OCI-M1 (cell line): Measurements from ENCODE around the gene KIF21A.

ENCODE experiments used
- DNase-seq: peaks from one replicate; lab custom pipeline; 2025; lab: John Stamatoyannopoulos, UW

Gene KIF21A

DNA sequence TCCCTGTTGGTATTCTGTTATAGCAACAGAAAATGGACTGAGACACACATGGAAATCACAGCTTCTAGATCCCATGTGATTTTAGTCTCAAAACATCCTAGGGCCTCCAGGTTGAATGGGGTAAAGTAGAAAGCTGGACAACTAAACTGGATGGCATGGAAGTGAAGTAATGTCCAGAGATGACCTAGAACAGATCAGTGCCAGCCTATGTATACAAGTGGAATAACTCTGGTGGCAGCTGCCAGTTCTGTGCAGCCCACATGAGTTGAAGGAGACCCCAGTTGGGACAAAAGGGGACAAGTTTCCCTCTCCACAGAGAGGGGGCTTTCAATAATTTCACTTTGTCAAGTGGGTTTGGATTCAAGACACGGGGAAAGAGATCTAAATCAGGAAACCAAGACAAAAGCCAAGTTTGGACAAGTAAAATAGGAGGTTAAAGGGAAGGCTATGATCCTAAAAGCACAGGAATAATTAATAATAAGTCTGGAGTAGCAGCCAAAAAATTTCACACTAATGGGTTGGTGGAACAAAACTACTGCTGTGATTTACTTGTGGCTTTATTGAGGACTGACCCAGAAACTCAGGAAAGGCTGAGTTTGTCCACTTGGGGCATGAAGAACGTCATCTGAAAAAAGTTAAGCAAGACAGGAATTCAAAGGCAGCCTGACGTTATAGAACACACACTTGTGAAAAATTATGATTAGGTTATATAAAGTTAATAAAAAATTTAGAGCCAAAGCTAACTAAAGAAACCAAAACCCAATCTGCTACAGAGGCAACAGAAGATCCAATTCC is 11.7 kb downstream of the KIF21A start:
- no peak for DNase-seq

DNA sequence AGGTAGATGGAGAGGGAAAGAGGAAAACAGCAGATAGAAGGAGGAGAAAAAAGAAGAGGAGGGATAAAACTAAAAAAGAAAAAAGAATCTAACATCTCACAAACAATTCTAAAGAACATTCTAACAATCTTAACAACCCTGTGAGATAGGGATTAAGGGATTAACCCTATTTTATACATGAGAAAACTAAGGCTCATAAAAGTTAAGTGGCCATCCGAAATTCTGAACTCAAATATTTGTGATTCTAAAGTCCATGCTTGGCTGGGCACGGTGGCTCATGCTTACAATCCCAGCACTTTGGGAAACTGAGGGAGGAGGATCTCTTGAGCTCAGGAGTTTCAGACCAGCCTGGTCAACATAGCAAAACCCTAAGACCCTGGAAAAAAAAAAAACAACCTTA is 13.1 kb downstream of the KIF21A start:
- no peak for DNase-seq

- no peak for DNase-seq
Observed at GRCh38 chr12:39427360-39427808, 15.5 kb downstream of the KIF21A start.

GRCh38 chr12:39426636-39427240 is 16.2 kb downstream of the KIF21A start:
- no peak for DNase-seq

DNA sequence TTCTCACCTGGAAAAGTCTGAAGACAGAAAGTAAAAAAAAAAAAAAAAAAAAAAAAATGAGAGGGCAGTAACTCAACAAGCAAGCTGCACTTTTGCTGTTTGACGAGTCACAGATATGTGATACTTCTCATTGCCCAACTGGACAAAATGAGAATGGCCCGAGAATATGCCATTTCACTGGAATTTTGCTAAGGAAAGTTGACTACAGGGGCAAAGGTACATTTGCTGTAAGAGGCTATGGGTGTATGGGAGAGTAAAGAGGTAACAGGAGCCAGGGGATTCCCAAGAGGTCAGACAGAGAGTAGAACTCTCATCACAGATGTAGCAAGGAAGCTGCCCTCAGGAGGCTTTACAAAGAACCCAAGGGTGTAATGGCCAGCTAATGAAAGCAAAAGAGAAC is 22.9 kb downstream of the KIF21A start:
- DNase-seq, result no peak

GRCh38 chr12:39419471-39419870 is 23.4 kb downstream of the KIF21A start:
- no peak for DNase-seq

- no peak for DNase-seq
Observed at GRCh38 chr12:39417916-39418315, 25.0 kb downstream of the KIF21A start.

- DNase-seq, result no peak
Observed at GRCh38 chr12:39413836-39414771, 28.8 kb downstream of the KIF21A start.

DNA sequence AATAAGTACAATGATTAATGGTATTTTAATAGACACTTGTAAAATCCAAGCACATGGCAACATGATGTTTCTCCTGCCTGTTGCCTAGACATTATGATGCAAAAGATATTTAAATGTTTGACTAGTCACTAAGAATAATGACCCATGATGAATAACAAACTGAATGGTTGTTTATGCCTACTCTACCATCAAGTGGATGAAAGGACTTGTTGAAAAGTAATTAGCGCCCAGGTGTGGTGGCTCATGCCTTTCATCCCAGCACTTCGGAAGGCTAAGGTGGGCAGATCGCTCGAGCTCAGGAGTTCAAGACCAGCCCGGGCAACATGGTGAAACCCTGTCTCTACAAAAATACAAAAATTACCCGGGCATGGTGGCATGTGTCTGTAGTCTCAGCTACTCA is 30.7 kb downstream of the KIF21A start:
- DNase-seq, result no peak

DNA sequence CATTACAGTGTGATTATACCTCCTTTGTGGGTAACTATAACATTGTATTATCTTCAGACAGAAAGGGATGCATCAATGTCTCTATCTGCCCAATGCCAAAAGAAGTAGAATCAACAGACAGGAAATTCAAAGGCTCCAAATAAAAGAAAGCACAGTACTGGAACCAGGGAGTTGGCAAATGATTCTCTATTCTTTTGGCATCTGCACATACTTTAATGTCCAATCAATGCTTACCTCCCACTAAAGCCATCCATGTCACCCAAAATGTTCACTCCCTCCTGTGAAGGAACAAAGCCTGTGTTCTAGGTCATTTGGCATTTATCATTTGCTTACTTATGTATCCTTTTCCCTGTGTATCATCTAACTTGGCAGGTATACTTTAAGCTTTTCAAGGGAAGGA is 36.7 kb downstream of the KIF21A start:
- DNase-seq, result no peak

DNA sequence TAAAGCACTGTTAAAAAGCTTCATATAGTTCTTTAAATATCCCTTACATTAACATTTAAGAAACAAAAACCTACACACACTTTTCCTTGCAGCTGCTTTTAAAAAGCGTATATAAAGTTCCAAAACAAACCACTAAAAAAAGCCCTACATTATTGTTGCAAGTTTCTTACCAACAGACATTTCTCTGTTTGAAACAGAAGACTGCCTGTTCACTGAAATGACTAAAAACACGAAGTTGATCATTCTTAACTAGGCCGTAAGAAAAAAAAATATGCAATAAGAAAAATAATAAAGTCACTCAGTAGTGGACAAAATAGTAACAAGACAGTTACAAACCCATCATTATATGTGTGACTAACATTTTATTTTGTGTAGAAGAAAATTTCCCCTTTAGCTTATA is 37.3 kb downstream of the KIF21A start:
- no peak for DNase-seq

DNA sequence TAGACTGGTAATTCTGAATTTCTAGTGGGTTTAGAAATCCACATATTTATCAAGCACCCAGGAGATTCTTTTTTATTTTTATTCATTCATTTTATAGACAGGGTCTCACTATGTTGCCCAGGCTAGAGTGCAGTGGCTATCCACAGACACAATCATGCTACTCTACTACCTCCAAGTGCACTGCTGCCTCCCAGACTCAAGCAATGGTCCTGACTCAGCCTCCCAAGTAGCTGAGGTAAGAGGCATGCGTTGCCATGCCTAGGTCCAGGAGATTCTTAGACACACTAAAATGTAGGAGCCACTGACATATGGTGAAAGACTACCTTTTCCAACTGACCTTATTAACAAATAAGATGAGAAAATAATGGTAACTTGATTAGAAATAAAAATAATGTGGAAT is 38.9 kb downstream of the KIF21A start:
- no peak for DNase-seq

DNA sequence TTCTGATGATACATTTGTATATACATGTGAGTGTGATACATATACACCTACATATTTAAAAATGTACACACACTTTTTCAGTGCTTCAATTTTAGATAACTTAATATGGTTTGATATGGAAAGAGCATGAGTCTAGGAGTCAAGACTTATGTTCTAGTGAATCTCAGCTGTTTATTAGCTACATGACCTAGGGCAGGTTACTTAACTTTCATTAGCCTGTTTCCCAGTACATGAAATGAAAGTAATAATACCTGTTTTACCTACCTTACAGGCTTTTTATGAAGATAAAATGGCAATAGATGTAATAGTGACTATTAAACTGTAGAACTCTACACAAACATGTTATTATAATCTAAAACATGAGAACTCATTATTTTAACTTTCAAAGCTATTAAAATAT is 39.5 kb downstream of the KIF21A start:
- no peak for DNase-seq

DNA sequence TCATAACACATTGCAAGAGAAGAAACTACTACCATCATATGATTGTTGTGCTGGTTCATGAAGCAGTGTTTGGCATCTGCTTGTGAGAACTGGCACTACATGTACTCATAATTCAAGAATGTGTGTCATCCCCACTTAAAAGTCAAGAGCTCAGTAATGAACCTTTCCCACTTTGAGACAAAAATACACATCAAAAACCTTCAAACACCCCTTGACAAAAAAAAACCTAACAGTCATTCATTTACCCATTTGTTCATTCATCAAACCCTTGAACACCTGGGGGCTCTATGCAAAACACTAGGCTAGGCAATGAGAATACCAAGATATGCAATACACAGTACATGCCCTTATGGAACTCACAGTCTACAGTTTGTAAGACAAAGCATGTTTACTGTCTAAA is 40.0 kb downstream of the KIF21A start:
- no peak for DNase-seq

GRCh38 chr12:39401459-39401858 is 41.5 kb downstream of the KIF21A start:
- DNase-seq, result peak; percentile 24

DNA sequence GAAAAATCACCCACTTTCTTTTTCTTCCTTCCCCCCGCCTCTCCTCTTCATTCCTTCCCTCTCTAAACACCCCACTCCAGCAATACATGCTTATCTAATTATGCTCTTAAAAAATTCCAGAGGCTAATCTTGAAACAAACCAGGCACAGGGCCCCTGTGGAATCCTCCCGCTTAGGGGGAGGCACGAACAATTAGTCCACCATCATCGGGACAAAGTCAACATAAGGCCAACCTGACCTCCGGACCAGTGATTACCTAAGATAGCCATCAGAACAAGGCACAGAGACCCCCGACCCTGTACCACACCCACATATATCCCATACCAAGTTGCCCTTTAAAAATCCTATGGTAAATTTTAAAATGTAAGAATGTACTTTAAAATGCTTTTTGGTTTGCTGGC is 47.1 kb downstream of the KIF21A start:
- no peak for DNase-seq

GRCh38 chr12:39393890-39394289 is 49.0 kb downstream of the KIF21A start:
- no peak for DNase-seq

DNA sequence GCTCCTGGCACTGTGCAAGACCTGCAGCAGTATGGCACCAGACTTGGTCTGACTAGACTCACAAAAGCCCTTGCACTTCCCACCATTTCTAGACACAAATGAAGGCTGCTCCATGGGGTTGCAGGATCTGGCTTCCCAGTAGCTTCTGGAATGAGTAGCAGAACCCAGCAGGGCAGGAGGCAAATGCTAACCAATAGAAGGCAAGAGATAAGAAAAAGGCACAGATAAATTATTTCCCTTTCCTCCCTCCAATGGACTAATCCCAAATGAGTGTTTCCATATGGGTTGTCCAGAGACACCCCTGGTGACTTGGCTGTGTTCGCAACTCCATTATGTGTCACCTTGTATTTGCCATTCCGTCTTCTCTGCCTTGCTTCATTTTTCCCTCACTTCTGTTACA is 49.7 kb downstream of the KIF21A start:
- DNase-seq, result no peak

DNA sequence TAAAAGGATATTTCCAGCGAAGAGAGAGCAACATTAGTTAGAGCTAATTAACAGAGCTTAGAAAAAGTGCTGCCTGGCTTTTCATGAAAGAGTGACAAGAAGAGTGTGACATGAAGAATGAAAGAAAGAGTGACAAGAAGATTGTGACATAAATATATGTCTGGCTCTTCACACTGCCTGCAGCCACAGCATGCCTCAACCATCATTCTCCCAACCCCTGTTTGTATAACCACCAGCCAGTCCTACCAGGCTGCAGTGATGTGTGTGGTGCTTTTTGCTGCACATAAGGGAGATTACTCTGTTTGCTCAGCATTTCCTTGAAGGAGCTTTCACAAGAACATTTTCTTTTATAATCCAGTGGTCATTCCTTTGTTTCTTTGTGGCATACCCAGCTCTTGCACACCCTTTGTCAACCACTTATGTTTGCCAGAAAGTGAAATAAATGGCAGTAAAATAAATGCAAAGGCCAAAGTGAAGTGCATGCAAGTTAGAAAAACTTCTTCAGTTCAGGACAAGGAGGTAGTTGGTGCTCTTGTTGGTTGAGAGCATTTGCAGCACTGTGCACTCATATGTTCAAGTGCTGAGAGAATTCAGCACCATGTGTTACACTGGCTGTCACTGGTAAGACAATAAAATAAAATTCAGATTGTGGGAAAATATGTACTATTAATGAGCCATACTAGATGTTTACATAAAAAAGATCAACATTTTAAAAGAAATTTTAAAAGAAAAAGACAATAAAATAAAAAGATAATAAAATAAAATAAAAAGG is 50.6 kb downstream of the KIF21A start:
- no peak for DNase-seq

- no peak for DNase-seq
Observed at GRCh38 chr12:39390752-39391151, 52.2 kb downstream of the KIF21A start.

- no peak for DNase-seq
Observed at GRCh38 chr12:39389399-39390150, 53.3 kb downstream of the KIF21A start.
